ENCODE results near the gene ITGB4. TPM values are rescaled to one million over a fixed set of nuclear protein-coding genes. Genes with fewer than 3 reads are reported as not detected.

The ITGB4 gene
- total and polyA plus RNA-seq, 2 experiments from 2014 or later, result 6.1 to 9.7 TPM

- no peaks in the 10 kb centered on the region for H3K9me3 Mint-ChIP-seq
- H3K4me3 Mint-ChIP-seq, result no peak overlapping the region
- Histone ChIP-seq H3K79me2 (replicated peaks; ENCODE audit: insufficient read depth) (no peaks in the 10 kb centered on the region), H3K27me3 (ENCODE audit: insufficient read depth) (no peaks in the 10 kb centered on the region), H3F3A (replicated peaks; ENCODE audit: low read depth) (no peaks in the 10 kb centered on the region), H3K36me3 (ENCODE audit: insufficient read depth) (no peaks in the 10 kb centered on the region), H4K20me1 (replicated peaks; ENCODE audit: insufficient read depth) (no peaks in the 10 kb centered on the region), H3K27ac (ENCODE audit: low read depth) (no peak overlapping the region), H3K4me2 (no peak overlapping the region), H3K9me2 (ENCODE audit: insufficient read depth) (no peaks in the 10 kb centered on the region), H3K4me3 (no peak overlapping the region), H3K4me1 (ENCODE audit: insufficient read depth) (no peaks in the 10 kb centered on the region), H2AFZ (no peak overlapping the region)
- H3K36me3 Mint-ChIP-seq (ENCODE audit: low read depth), result no peaks in the 10 kb centered on the region; the same call in 2 of the 3 replicates
- H3K27me3 Mint-ChIP-seq (ENCODE audit: insufficient read depth, low read depth, poor library complexity), result peaks cover 2% of the 10 kb centered on the region
- H3K27ac Mint-ChIP-seq, result no peak overlapping the region
- no peak for TF ChIP-seq NANOG (IDR thresholded peaks at IDR 0.05; ENCODE audit: borderline replicate concordance)
- TF ChIP-seq ZNF331 (CRISPR knock-in tag; IDR thresholded peaks at IDR 0.05; ENCODE audit: low read depth), result no peak
- no peak for TF ChIP-seq REST (IDR thresholded peaks at IDR 0.05; ENCODE audit: unreplicated experiment)
- TF ChIP-seq ETS1 (IDR thresholded peaks at IDR 0.05), result no peak
- TF ChIP-seq CREB1 (CRISPR knock-in tag; IDR thresholded peaks at IDR 0.05; ENCODE audit: low read depth), result no peak
- TF ChIP-seq POLR2AphosphoS5 (IDR thresholded peaks at IDR 0.05; ENCODE audit: low read depth), result no peak
- no peak for TF ChIP-seq ZNF462 (CRISPR knock-in tag; IDR thresholded peaks at IDR 0.05)
- no peak for TF ChIP-seq JUNB (IDR thresholded peaks at IDR 0.05; ENCODE audit: unreplicated experiment)
- no peak for TF ChIP-seq EZH2 (IDR thresholded peaks at IDR 0.05; ENCODE audit: low read depth, unreplicated experiment)
- TF ChIP-seq EZH2phosphoT487 (IDR thresholded peaks at IDR 0.05; ENCODE audit: unreplicated experiment), result no peak
- TF ChIP-seq CTCF (conservative IDR thresholded peaks at IDR 0.05; ENCODE audit: low read depth in 2 of 2), result no peak
- TF ChIP-seq STAT1 (IDR thresholded peaks at IDR 0.05; ENCODE audit: unreplicated experiment), result no peak
- TF ChIP-seq ZNF114 (CRISPR knock-in tag; IDR thresholded peaks at IDR 0.05), result no peak
- H3K4me1 Mint-ChIP-seq, result no peaks in the 10 kb centered on the region
- DNase-seq (ENCODE audit: low spot score) (no peak), ATAC-seq (no peak)
These were observed 9.9 kb downstream of the ITGB4 start for GRCh38 chr17:75731086-75731715.

Measured in GM23338 (cell line).